ENCODE results near the gene SPRR2E.
"Not testable (repeated sequence)": the region's sequence is repeated elsewhere in the genome, so short reads cannot be mapped to it uniquely, and the experiment has no call there.

Gene SPRR2E

DNA sequence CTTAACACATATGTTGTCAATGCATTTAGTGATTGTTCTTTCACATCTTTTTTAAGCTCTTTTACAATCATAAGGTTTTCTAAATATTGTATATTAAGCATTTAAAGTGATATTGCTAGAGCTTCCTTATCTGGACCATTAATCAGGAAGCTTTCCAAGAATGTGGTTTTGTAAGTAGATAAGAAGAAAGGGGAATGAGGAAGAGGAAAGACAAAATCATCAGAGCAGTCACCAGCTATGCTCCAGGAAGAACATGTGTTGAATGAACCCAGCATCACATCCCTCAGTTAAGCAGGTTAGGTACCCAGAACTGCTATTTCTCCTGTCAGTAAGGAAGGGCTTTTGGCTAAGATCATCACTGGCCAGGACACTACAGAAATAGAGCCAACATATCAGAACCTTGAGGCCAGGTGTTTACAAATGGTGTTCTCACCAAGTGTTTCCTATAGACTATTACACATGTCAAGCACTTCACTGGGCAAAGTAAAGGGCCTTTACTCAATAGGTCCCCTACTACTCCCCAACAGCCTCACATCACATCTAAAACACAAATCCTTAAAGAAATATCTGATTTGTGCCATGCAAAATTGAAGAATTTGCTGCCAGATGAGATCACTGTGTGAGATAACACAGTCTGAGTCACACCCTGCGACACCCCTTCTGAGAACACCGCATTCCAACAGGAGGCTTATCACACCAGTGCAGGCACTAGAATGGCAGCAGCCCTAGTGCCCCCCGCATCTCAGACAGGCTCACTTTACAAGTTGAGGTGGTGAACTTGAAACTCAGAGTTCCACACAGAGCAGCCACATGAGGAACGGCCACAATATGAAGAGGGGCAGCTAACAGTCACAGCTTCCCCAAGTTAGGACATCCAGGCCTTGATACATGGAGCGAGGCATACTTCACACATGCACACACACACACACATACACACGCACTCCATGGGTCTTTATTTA lies 35.2 kb downstream of the SPRR2E start:
- DNase-seq: no peak

DNA sequence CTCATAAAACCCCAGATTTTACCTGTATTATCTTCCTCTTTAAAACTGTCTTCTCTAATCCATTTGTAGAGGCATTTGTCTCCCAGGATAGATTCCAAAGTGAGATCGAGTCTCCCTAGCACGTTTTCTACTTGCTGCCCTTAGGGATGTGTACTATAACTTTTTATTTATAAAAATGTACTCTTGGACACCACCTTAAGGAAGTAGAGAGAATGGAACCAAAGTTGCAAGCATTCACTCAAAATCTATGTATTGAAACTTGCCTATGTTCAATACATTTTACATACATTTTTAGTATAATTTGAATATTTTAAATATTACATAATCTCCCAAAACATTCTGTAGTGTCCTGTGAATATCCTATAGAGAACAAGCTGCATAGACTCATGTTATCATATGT lies 36.2 kb downstream of the SPRR2E start:
- DNase-seq: no peak

DNA sequence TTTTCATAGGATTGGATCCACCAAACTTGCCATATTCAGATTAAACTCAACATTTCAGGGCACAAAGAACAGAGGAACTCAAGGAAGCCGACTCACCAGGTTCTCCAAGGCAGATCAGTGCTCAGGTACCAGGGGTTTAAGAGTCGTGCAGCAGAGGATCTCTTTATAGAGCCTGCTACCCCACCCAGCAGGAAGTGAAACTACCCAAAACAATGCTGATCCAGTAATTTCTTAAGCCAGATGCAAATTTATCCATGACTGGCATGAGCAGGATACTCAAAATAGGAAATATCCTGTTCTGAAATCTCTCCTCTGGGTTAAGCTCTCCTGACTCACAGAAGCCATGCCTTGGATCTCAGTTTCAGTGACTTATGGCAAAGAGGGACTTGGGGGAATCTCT lies 37.0 kb downstream of the SPRR2E start, which contains the start of gene SPRR2A:
Gene SPRR2A, minus strand, starts transcription at position 138 of the 400 bp plus-strand sequence. CDS start 777 bp downstream, outside the sequence.
- DNase-seq: no peak

DNA sequence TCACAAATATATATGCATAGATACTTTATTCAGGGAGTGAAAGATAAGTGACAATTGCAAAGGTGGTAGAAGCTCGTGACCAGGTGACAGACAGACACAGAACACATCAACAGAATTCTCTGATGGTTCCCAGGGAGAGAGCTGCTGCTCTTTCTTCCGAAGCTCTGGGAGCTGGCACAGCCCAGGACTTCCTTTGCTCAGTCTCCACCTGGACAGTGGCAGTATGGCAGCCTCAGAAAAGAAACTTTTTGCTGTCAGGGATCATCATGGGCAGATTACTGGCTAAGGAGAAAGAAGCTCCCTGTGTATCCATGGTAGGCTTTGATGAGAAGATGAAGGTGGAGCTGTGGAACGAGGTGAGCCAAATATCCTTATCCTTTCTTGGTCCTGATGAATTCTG lies 38.2 kb downstream of the SPRR2E start:
- DNase-seq: not testable (repeated sequence)

DNA sequence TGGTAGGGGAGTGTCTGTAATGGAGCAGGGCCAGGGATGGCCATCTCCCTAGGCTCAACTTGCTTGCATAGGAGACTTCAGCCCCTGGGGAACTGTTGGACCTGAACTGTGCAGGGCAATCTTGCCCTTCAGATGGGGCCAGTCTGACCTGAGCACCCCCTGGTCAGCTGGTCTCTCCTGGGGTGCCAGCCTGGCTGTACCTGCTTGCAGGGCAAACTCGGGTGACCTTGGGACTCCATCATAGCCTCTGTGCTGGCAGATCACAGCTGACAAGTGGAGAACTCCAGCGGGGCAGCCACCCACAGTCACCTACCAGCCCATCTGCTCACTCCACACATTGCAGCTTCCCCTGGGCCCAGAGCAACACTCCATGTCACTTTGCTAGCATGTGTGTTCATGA lies 45.1 kb downstream of the SPRR2E start:
- no peak for DNase-seq

All from activated CD4-positive, alpha-beta T cell treated with anti-CD3 and anti-CD28 coated beads, Interleukin-2, amount 50 U/mL, for 16 hours (primary cell).